Glutamatergic neuron (in vitro differentiated cells): ENCODE data around the gene MTHFD1. TPM values are rescaled to one million over a fixed set of nuclear protein-coding genes. Genes with fewer than 3 reads are reported as not detected.
A peak's percentile ranks its signal among the peaks of the same experiment; 100 is the strongest.

ENCODE experiments used
- DNase-seq: peaks from one replicate; pipeline ENCODE4 v3.0.0; 2022
- H3K27ac Mint-ChIP-seq: one replicate; pipeline ENCODE4 v1.8.0; 2020; ENCODE audit warnings: mild to moderate bottlenecking, mixed read lengths, inconsistent platforms; ENCODE audit not compliant: unreplicated experiment
- H3K27me3 Mint-ChIP-seq: one replicate; pipeline ENCODE4 v1.8.0; 2020; ENCODE audit warnings: mild to moderate bottlenecking, moderate library complexity, mixed read lengths, inconsistent platforms; ENCODE audit not compliant: unreplicated experiment
- H3K36me3 Mint-ChIP-seq: one replicate; pipeline ENCODE4 v1.8.0; 2020; ENCODE audit warnings: mild to moderate bottlenecking, mixed read lengths, inconsistent platforms; ENCODE audit not compliant: unreplicated experiment
- H3K4me1 Mint-ChIP-seq: one replicate; pipeline ENCODE4 v1.8.0; 2020; ENCODE audit warnings: mild to moderate bottlenecking, low read depth, mixed read lengths, inconsistent platforms; ENCODE audit not compliant: unreplicated experiment
- H3K4me3 Mint-ChIP-seq: one replicate; pipeline ENCODE4 v1.8.0; 2020; ENCODE audit warnings: mild to moderate bottlenecking, mixed read lengths, inconsistent platforms; ENCODE audit not compliant: unreplicated experiment
- H3K9me3 Mint-ChIP-seq: one replicate; pipeline ENCODE4 v1.8.0; 2020; ENCODE audit warnings: mild to moderate bottlenecking, moderate library complexity, mixed read lengths, inconsistent platforms; ENCODE audit not compliant: unreplicated experiment
- CTCF ChIP-seq: fragments of 200-600 bp; sonication (generic); IDR thresholded peaks from one replicate; pipeline ENCODE4 v1.5.0; 2021; ENCODE audit not compliant: partially characterized antibody, unreplicated experiment
- total RNA-seq: library from RNA; stranded (reverse); fragmentation: NEBNext Ultra II Directional; extraction: Animal tissue kit (Norgen Biotek cat#: 25700); gene quantifications from one replicate; pipeline ENCODE4 v1.2.1, GENCODE V29; 2021; ENCODE audit not compliant: unreplicated experiment

The MTHFD1 gene
- total RNA-seq, 1 donor from 2014 or later, result 33.0 TPM

GRCh38 chr14:64496764-64497163 is 108.6 kb downstream of the MTHFD1 start:
- Mint-ChIP-seq H3K36me3 (no peaks in the 10 kb centered on the region), H3K4me1 (peaks cover 3% of the 10 kb centered on the region), H3K4me3 (no peak overlapping the region), H3K27me3 (no peaks in the 10 kb centered on the region), H3K27ac (no peak overlapping the region), H3K9me3 (no peaks in the 10 kb centered on the region)
- no peak for TF ChIP-seq CTCF
- DNase-seq, result no peak

GRCh38 chr14:64500088-64500487 is 111.9 kb downstream of the MTHFD1 start:
- Mint-ChIP-seq H3K27me3 (peaks cover 6% of the 10 kb centered on the region), H3K27ac (no peak overlapping the region), H3K9me3 (peaks cover 6% of the 10 kb centered on the region), H3K36me3 (no peaks in the 10 kb centered on the region), H3K4me1 (peaks cover 10% of the 10 kb centered on the region), H3K4me3 (no peak overlapping the region)
- DNase-seq, result no peak
- no peak for TF ChIP-seq CTCF

GRCh38 chr14:64501411-64502171 is 113.4 kb downstream of the MTHFD1 start:
- Mint-ChIP-seq H3K4me1 (peaks cover 16% of the 10 kb centered on the region), H3K27ac (no peak overlapping the region), H3K9me3 (peaks cover 14% of the 10 kb centered on the region), H3K36me3 (no peaks in the 10 kb centered on the region), H3K4me3 (no peak overlapping the region), H3K27me3 (peaks cover 13% of the 10 kb centered on the region)
- no peak for DNase-seq
- TF ChIP-seq CTCF, result no peak

- H3K27me3 Mint-ChIP-seq, result peaks cover 13% of the 10 kb centered on the region
- H3K4me3 Mint-ChIP-seq, result peak overlapping the region; percentile 96
- no peak overlapping the region for H3K27ac Mint-ChIP-seq
- H3K4me1 Mint-ChIP-seq, result peaks cover 23% of the 10 kb centered on the region
- no peak for TF ChIP-seq CTCF
- DNase-seq, result no peak
- H3K36me3 Mint-ChIP-seq, result no peaks in the 10 kb centered on the region
- H3K9me3 Mint-ChIP-seq, result peaks cover 14% of the 10 kb centered on the region
Observed at GRCh38 chr14:64502456-64502855, 114.3 kb downstream of the MTHFD1 start.

- peaks cover 14% of the 10 kb centered on the region for H3K9me3 Mint-ChIP-seq
- no peaks in the 10 kb centered on the region for H3K36me3 Mint-ChIP-seq
- peak overlapping the region; percentile 96 for H3K4me3 Mint-ChIP-seq
- H3K27me3 Mint-ChIP-seq, result peaks cover 13% of the 10 kb centered on the region
- DNase-seq, result no peak
- H3K4me1 Mint-ChIP-seq, result peaks cover 26% of the 10 kb centered on the region
- peak overlapping the region; percentile 95 for H3K27ac Mint-ChIP-seq
- TF ChIP-seq CTCF, result no peak
Observed at GRCh38 chr14:64502887-64503433, 114.8 kb downstream of the MTHFD1 start.
